Vagina (tissue), 2 donors: ENCODE data around the gene SLC25A28. TPM values are rescaled to one million over a fixed set of nuclear protein-coding genes. Genes with fewer than 3 reads are reported as not detected.

Experiments used
- DNase-seq, 2 donors: peaks; one replicate each; pipeline ENCODE4 v3.0.0-alpha.2; 2017; ENCODE audit errors: extremely low spot score in 2 of 2
- H3K27ac ChIP-seq: fragments of 200-600 bp; sonication (generic); one replicate; pipeline ENCODE4 v1.5.1; 2019
- H3K27me3 ChIP-seq: fragments of 200-600 bp; sonication (generic); one replicate; pipeline ENCODE4 v1.5.1; 2019
- H3K36me3 ChIP-seq, 2 donors: fragments of 200-600 bp; sonication (generic); one replicate each; pipeline ENCODE4 v1.5.1; 2017 to 2019
- H3K4me1 ChIP-seq: fragments of 200-600 bp; sonication (generic); one replicate; pipeline ENCODE4 v1.5.1; 2019
- H3K4me3 ChIP-seq, 2 donors: fragments of 200-600 bp; sonication (generic); 1 replicate in 1 of 2; 2 replicates in 1 of 2; pipeline ENCODE4 v1.5.1; 2016 to 2019
- H3K9me3 ChIP-seq: fragments of 200-600 bp; sonication (generic); one replicate; pipeline ENCODE4 v1.5.1; 2019
- CTCF ChIP-seq, 3 experiments: fragments of 450-650 bp in 2 of 3; fragments of 200-600 bp in 1 of 3; sonication (generic) in 1 of 3; IDR thresholded peaks; one replicate each; pipeline ENCODE4 v1.5.1; 2017 to 2019; ENCODE audit warnings: antibody characterized with exemption in 3 of 3, mild to moderate bottlenecking in 2 of 3, moderate library complexity in 2 of 3
- POLR2A ChIP-seq, 2 donors: fragments of 450-650 bp; IDR thresholded peaks; one replicate each; pipeline ENCODE4 v1.6.1; 2017; ENCODE audit warnings: antibody characterized with exemption in 2 of 2, mild to moderate bottlenecking in 2 of 2, moderate library complexity in 2 of 2
- POLR2AphosphoS5 ChIP-seq, 2 donors: sonication (generic); formaldehyde crosslinking; IDR thresholded peaks; one replicate each; pipeline ENCODE4 v1.9.0; 2017; ENCODE audit warnings: antibody characterized with exemption in 2 of 2, mild to moderate bottlenecking in 2 of 2, low read depth in 1 of 2; ENCODE audit not compliant: insufficient read depth in 1 of 2
- intact Hi-C: fragments of 100-400 bp; cut with DNase I; formaldehyde crosslinking; loops from one replicate; pipeline ENCODE4 v1.15.1; 2023
- small RNA-seq: library from RNA; depleted of rRNA; stranded (forward); fragments of <200 nt; gene quantifications from one replicate; pipeline ENCODE3, GENCODE V24; 2016
- total RNA-seq: library from RNA; depleted of rRNA; stranded (reverse); fragments of >200 nt; gene quantifications from one replicate; pipeline ENCODE4 v1.2.3, GENCODE V29; 2016

SLC25A28 gene
- total RNA-seq, 1 donor from 2014 or later, result 31.2 TPM

GRCh38 chr10:99565166-99565565, 55.1 kb downstream of the SLC25A28 start:
- Histone ChIP-seq H3K27ac (no peak overlapping the region), H3K9me3 (no peaks in the 10 kb centered on the region), H3K4me3 (no peak overlapping the region), H3K36me3 (no peaks in the 10 kb centered on the region), H3K27me3 (no peaks in the 10 kb centered on the region), H3K4me1 (no peaks in the 10 kb centered on the region)
- TF ChIP-seq POLR2A (IDR thresholded peaks at IDR 0.05) (no peak), CTCF (IDR thresholded peaks at IDR 0.05) (no peak), POLR2AphosphoS5 (IDR thresholded peaks at IDR 0.05; ENCODE audit: insufficient read depth in 1 of 2, low read depth in 1 of 2) (no peak)
- intact Hi-C loops, result no loop called here
- DNase-seq, result no peak

GRCh38 chr10:99564361-99564760, 55.9 kb downstream of the SLC25A28 start:
- H3K9me3 ChIP-seq, result no peaks in the 10 kb centered on the region
- H3K27me3 ChIP-seq, result no peaks in the 10 kb centered on the region
- H3K36me3 ChIP-seq, result no peaks in the 10 kb centered on the region
- intact Hi-C loops, result no loop called here
- H3K27ac ChIP-seq, result no peak overlapping the region
- no peak for DNase-seq
- H3K4me3 ChIP-seq, result no peak overlapping the region
- TF ChIP-seq POLR2AphosphoS5 (IDR thresholded peaks at IDR 0.05; ENCODE audit: insufficient read depth in 1 of 2, low read depth in 1 of 2), result no peak
- no peak for TF ChIP-seq POLR2A (IDR thresholded peaks at IDR 0.05)
- TF ChIP-seq CTCF (IDR thresholded peaks at IDR 0.05), result no peak
- H3K4me1 ChIP-seq, result no peaks in the 10 kb centered on the region

DNA sequence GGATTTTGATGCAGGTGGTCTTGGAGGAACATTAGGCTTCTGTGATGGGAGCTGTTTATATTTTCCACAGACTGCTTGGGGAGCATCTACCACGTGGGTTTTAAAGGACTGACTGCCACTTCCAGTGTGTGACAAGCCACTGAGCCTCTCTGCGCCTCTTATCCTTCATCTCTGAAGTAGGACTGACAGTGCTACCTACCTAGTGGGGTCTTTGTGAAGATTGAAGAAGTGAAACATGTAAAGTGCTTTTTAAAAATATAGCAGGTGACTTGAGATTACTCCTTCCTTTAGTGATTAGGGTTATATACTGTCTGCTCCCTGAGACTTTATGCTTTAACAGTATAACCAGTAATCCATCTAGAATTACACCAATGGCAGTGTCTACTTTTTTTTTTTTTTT, 57.6 kb downstream of the SLC25A28 start:
- no peaks in the 10 kb centered on the region for H3K36me3 ChIP-seq

More for the DNA sequence above, 57.6 kb downstream of the SLC25A28 start:
- Histone ChIP-seq H3K4me3 (no peak overlapping the region), H3K9me3 (no peaks in the 10 kb centered on the region), H3K27ac (no peak overlapping the region), H3K27me3 (no peaks in the 10 kb centered on the region), H3K4me1 (no peaks in the 10 kb centered on the region)
- intact Hi-C loops, result no loop called here
- DNase-seq, result no peak
- no peak for TF ChIP-seq CTCF (IDR thresholded peaks at IDR 0.05)
- TF ChIP-seq POLR2A (IDR thresholded peaks at IDR 0.05), result no peak
- TF ChIP-seq POLR2AphosphoS5 (IDR thresholded peaks at IDR 0.05; ENCODE audit: insufficient read depth in 1 of 2, low read depth in 1 of 2), result no peak

Small RNA genes lying within 50 kb of the gene (small RNA-seq; reads per million reads assigned to genes)
- not detected for gene AL133353.1

Other genes with a start within 250 kb of the SLC25A28 start
- gene GOT1, start 189.8 kb downstream of the SLC25A28 start, total RNA-seq, result 17.4 TPM
- gene NKX2-3, start 87.5 kb downstream of the SLC25A28 start, total RNA-seq, result not detected
- 6.6 TPM for gene ENTPD7, start 39.1 kb upstream of the SLC25A28 start, total RNA-seq
- gene COX15, start 111.7 kb upstream of the SLC25A28 start, total RNA-seq, result 19.2 TPM
- 18.2 TPM for gene CUTC, start 111.8 kb upstream of the SLC25A28 start, total RNA-seq
- 1.7 TPM for gene ABCC2, start 162.2 kb upstream of the SLC25A28 start, total RNA-seq